Esophagus muscularis mucosa (tissue), 4 donors: Measurements from ENCODE around the gene RGS1.

ENCODE experiments used
- EP300 ChIP-seq: sonication (generic); formaldehyde crosslinking; IDR thresholded peaks from one replicate; pipeline ENCODE4 v1.6.1; 2017; ENCODE audit warnings: antibody characterized with exemption
- POLR2AphosphoS5 ChIP-seq, 2 donors: sonication (generic); formaldehyde crosslinking; IDR thresholded peaks; one replicate each; pipeline ENCODE4 v1.6.1; 2017; ENCODE audit warnings: antibody characterized with exemption in 2 of 2
- TF ChIP-seq, protein P1 (sequence below), 3 experiments: fragments of 200-600 bp in 2 of 3; fragments of 450-650 bp in 1 of 3; sonication (generic) in 2 of 3; IDR thresholded peaks; one replicate each; pipeline ENCODE4 v1.5.1; 2017 to 2019; ENCODE audit warnings: antibody characterized with exemption in 3 of 3, mild to moderate bottlenecking in 2 of 3, moderate library complexity in 1 of 3

GRCh38 chr1:192564099-192564498 is 11.5 kb upstream of the RGS1 start:
- TF ChIP-seq, protein P1, sequence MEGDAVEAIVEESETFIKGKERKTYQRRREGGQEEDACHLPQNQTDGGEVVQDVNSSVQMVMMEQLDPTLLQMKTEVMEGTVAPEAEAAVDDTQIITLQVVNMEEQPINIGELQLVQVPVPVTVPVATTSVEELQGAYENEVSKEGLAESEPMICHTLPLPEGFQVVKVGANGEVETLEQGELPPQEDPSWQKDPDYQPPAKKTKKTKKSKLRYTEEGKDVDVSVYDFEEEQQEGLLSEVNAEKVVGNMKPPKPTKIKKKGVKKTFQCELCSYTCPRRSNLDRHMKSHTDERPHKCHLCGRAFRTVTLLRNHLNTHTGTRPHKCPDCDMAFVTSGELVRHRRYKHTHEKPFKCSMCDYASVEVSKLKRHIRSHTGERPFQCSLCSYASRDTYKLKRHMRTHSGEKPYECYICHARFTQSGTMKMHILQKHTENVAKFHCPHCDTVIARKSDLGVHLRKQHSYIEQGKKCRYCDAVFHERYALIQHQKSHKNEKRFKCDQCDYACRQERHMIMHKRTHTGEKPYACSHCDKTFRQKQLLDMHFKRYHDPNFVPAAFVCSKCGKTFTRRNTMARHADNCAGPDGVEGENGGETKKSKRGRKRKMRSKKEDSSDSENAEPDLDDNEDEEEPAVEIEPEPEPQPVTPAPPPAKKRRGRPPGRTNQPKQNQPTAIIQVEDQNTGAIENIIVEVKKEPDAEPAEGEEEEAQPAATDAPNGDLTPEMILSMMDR (IDR thresholded peaks at IDR 0.05), result no peak
- TF ChIP-seq POLR2AphosphoS5 (IDR thresholded peaks at IDR 0.05) (no peak), EP300 (no peak)
